Putamen (tissue), 1 donor: ENCODE measurements around the gene OGG1.
"Not testable (repeated sequence)": the region's sequence is repeated elsewhere in the genome, so short reads cannot be mapped to it uniquely, and the experiment has no call there.

ENCODE experiments used
- DNase-seq: peaks from one replicate; pipeline ENCODE4 v3.0.0-alpha.2; 2016; ENCODE audit warnings: low spot score

OGG1 gene

DNA sequence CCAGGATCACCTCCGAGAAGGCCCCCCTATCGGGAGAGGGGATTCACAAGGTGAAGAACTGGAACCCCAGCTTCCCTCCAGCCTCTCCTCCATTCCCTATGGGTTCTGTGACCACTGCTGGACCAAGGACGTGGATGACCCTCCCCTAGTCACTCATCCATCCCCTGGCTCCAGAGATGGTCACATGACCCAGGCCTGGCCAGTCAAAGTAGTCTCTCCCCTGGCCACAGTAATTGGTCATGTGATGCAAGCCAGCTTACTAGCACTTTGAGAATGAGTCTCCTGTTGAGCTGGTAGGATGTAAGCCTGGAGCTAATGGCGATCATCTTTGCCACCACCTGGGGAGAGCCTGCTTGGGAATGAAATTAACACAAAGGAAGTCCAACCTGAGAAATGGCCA, 16.1 kb downstream of the OGG1 start:
- DNase-seq: no peak

- no peak for DNase-seq
Observed at GRCh38 chr3:9767418-9767817, 17.7 kb downstream of the OGG1 start.

DNA sequence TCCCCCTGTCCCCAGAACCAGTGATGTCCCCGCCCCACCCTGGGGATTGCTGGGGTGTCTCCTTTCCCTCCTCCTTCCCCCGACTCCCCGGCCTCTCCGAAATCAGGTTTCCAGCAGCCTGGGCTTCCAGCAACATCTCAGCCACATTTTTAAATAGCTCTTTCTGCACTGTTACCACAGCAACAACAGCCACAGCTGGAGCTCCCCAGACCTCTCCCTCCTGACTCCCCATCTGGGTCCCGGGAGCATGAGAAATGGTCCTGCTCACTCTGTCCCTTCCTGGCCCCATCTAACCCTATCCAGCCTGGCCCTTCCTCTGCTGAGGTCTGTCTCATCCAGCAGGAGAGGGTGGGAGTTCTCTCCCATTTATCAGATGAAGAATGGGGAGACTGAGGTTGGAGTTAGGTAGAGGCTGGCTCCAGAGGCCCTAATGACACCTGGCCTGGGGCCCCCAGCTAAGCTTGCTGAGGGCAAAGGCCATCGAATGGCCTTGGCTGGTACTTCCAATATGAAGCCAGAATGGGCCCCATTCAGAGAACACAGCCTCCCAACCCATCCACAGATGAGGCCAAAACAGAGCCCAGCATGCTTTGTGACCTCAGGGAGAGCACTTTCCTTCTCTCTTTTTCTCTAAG, 18.5 kb downstream of the OGG1 start:
- DNase-seq: no peak

DNA sequence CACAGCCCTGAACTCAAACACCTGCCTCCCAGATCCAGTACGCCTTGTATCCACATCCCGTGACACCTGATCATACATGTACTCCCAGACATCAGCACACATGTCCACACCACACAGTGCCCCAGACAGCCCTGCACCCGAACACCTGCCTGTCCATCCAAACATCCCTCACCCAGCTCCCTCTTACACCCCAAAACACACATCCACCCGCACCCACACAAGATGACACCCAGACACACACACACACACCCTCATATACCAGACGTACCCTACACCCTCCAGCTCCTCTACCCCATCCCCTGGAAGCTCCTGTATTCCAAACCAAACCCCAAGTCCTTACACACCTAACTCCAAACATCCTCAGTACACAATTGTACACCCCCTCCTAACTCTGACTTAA, 19.3 kb downstream of the OGG1 start:
- no peak for DNase-seq

- peak; percentile 75 for DNase-seq
Observed at GRCh38 chr3:9769426-9770275, 19.9 kb downstream of the OGG1 start, which contains the start of gene CAMK1. Gene CAMK1, minus strand, starts transcription at chr3:9769947. Its CDS starts 2,198 bp downstream, at chr3:9767749.

DNA sequence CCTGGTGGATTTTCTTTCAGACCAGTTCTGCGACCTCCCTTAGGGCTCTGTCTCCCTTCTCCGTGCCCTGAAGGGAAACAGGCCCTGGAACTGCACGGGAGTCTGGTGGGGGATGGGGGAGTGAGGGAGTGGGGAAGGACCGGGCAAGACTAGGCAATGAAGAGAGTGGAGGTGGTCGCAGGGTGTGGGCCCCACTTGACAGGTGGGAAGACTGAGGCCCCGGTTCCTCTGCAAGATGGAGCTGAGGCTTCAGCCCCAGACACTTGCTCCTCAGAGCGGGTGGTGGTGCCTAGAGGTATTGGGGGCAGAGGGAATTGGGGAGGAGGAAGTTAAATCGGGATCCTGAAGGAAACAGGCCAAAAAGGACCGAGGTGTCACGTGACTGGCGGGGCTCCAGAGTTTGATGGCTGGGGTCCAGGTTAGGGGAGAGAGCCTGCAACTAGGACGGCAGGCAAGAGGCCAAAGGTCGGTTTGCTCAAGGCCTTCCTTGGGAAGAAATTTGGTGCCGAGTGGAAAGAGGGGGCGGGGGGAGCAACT, 20.6 kb downstream of the OGG1 start:
- DNase-seq: peak; percentile 73

GRCh38 chr3:9771007-9771406, 21.3 kb downstream of the OGG1 start:
- not testable (repeated sequence) for DNase-seq

- no peak for DNase-seq
Observed at GRCh38 chr3:9776896-9777693, 27.3 kb downstream of the OGG1 start.

GRCh38 chr3:9777694-9778021, 27.9 kb downstream of the OGG1 start:
- peak; percentile 58 for DNase-seq

DNA sequence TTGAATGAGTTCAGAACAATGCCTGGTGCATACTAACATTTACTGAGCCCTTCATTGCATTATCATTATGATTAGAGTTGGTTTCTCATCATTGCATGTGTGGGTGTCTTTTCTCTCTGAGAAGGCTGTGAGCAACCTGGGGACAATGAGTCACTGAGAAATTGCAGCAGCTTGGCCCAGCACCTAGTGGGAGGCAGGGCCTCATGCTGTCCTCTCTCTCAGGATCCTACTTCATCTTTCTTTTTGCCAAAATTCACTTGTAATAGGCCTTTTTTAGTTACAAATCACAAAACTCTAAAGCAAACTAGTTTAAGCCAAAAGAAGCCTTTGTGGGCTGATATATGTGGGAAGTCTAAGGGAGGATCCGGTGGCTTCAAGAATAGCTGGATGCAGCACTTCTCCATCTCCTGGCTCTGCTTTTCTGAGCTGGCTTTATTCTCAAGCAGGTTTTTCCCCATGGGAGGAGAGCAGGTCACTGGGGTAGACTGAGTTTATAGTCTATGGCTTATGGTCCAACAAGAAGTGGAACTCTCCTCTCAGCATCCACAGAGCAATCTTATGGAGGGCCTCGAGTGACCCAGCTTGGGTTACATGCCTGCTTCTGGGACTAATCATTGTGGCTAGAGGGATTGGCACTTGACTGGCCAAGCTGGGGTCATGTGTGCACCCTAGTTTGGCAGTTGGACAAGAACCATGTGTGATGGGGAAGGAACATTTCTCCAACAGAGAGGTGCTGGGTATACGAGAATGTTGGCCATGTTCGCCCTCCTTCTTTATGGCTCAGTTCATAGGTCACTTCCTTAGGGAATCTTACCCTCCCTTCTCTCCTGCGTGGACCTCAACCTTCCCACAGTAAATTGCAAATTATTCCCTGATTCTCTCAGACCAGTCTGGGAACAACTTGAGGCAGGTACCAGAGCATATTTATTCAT, 28.7 kb downstream of the OGG1 start:
- peak; percentile 77 for DNase-seq

- DNase-seq: no peak
Observed at GRCh38 chr3:9779075-9779593, 29.4 kb downstream of the OGG1 start.

GRCh38 chr3:9779721-9780457, 30.1 kb downstream of the OGG1 start:
- DNase-seq: no peak

DNA sequence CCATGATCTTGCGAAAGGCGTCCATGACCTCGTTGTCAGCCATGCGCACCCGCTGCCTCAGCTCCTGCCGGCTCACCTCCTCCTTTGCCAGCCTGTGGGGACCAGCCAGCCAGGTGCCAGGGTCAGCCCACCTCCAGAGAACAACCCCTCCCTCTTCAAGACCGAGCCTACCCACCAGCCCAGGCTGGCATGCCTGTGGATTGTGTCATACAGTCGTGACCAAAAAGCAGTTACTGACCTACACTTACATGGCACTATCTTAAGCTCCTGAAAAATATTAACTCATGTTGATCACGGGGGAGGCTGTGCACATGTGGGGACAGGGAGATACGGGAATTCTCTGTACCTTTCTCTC, 30.7 kb downstream of the OGG1 start:
- DNase-seq: no peak

DNA sequence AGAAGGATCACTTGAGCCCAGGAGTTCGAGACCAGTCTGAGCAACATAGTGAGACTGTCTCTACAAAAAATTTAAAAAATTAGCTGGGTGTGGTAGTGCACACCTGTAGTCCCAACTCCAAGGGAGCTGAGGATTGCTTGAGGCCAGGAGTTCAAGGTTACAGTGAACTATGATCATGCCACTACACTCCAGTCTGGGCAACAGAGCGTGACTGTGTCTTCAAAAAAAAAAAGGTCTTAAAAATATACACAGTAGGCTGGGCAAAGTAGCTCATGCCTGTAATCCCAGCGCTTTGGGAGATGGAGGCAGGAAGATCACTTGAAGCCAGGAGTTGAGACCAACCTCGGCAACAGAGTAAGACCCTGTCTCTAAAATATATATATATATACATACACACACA, 31.2 kb downstream of the OGG1 start:
- no peak for DNase-seq

DNA sequence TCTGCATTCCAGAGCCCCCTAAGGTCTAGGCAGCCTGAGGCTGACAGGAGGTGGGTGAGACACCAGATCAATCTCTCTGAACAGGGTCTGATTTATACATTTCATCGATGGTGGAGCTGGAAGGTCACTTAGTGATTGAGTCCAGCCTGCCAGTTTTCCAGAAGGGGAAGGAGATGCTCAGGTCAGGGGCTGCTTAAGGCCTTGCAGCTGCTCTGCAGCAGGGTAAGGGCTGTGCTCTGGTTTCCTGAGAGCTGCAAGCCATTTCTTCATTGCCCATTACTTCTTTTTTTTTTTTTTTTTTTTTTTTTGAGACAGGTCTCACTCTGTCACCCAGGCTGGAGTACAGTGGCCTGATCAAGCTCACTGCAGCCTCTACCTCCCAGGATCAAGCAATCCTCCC, 31.8 kb downstream of the OGG1 start:
- no peak for DNase-seq

DNA sequence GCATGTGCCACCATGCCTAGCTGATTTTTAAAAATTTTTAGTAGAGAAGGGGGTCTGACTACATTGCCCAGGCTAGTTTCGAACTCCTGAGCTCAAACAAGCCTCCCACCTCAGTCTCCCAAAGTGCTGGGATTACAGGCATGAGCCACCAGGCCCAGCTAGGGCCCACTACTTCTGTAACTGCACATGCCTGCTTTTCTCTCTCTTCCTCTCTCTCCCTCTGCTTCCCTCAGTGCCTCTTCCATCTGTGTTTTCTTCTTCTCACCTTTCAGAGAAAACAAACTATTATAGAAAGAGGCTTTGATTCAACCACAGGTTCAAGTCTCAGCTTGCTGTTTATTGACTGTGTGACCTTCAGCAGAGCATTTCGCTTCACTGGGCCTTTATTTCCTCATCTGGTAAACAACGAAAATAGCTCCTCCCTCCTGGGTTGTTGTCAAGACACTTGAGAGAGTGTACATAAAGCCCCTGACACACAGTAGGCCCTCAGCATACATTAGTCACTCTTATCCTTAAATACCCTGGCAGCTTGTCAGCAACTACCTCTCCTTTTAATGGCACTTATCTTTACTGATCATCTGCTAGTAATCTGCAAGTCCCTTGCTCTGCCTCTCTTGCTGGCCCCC, 32.3 kb downstream of the OGG1 start:
- no peak for DNase-seq

DNA sequence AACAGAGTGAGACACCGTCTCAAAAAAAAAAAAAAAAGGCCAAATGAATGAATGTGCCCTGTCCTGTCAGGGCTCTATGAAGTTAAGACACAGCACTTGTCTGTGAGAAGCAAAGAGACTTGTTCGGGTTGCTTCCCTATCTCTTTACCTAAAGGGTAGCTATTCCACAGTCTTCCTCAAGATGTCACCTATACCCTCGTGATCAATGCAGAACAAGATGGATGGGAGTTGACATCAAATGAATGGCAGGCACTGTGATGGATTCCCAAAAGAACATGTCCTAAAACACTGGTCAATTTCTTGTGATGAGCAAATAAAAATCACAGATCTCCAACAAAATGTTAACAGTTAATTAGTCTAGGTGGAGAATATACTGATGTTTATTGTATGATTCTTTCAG, 33.0 kb downstream of the OGG1 start:
- no peak for DNase-seq

- DNase-seq: no peak
Observed at GRCh38 chr3:9783954-9784353, 34.2 kb downstream of the OGG1 start.

DNA sequence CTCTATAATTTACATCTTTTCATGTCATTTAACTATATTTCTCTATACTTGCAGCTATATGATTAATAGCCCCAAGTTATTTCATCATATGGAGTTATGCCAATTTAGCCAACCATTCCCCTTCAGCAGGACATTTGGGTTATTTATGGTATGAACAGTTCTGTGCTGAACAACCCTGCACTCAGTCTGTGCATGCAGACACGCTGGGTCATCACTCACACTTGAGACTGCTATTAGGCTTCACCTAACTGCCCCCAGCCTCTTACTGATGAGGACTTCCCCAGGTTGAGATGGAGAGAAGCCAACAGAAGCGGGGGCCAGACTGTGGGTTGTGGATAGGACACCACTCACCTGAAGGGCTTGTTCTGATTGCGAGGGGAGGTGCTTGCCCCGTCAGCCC, 35.2 kb downstream of the OGG1 start:
- DNase-seq: no peak

DNA sequence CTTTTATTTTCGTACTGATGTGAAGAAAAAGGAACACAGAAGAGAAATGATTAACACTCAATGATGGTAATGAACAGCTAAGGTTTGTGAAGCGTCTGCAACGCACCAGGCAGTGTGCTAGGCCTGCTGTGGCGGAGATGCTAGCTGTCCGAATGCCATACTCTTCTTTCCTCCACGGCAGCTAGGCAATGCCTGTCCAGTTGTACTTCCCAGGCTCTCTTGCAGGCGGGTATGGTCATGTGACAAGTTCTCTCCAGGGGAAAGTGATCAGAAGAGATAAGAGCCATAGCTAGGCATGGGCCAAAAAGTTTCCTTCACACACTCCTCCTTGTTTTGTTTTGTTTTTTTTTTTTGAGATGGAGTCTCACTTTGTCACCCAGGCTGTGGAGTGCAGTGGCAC, 35.9 kb downstream of the OGG1 start:
- no peak for DNase-seq
